DND-41 (cell line): ENCODE measurements around the gene GTF3C5.

Experiments used
- CTCF ChIP-seq: IDR thresholded peaks from 2 replicates; pipeline ENCODE4 v1.5.1; 2012; ENCODE audit warnings: borderline replicate concordance, low read length, moderate library complexity, mild to moderate bottlenecking; ENCODE audit not compliant: poor library complexity, severe bottlenecking; ENCODE audit errors: extremely low read depth
- EZH2 ChIP-seq: IDR thresholded peaks from 3 replicates; pipeline ENCODE4 v1.6.1; 2012; ENCODE audit warnings: borderline replicate concordance, low read depth, mild to moderate bottlenecking, moderate library complexity, low read length, inconsistent platforms; ENCODE audit not compliant: severe bottlenecking

- TF ChIP-seq CTCF (no peak), EZH2 (no peak)
These were observed 47.2 kb upstream of the GTF3C5 start for GRCh38 chr9:132983491-132984201.
